HAP-1 (cell line): ENCODE measurements around the gene ZSWIM4.
"Not testable (repeated sequence)": the region's sequence is repeated elsewhere in the genome, so short reads cannot be mapped to it uniquely, and the experiment has no call there.

Experiments
- DNase-seq, 2 experiments: peaks; one replicate each; pipeline ENCODE4 v3.0.0-alpha.2; 2016 to 2020; ENCODE audit warnings: low spot score in 2 of 2
- H3K27me3 ChIP-seq: fragments of 250-450 bp; sonication (Bioruptor Pico); 2 replicates; pipeline ENCODE4 v1.5.1; 2020; ENCODE audit warnings: low read depth, mild to moderate bottlenecking, moderate library complexity
- H3K36me3 ChIP-seq: fragments of 250-450 bp; sonication (Bioruptor Pico); replicated peaks from 2 replicates; pipeline ENCODE4 v1.5.1; 2020; ENCODE audit warnings: mild to moderate bottlenecking
- H3K4me1 ChIP-seq: fragments of 250-450 bp; sonication (Bioruptor Pico); 2 replicates; pipeline ENCODE4 v1.5.1; 2020; ENCODE audit warnings: mild to moderate bottlenecking
- H3K4me3 ChIP-seq: fragments of 250-450 bp; sonication (Bioruptor Pico); 2 replicates; pipeline ENCODE4 v1.5.1; 2020; ENCODE audit warnings: mild to moderate bottlenecking, moderate library complexity
- H3K9me3 ChIP-seq: fragments of 250-450 bp; sonication (Bioruptor Pico); 2 replicates; pipeline ENCODE4 v1.5.1; 2020; ENCODE audit warnings: mild to moderate bottlenecking, moderate library complexity
- in situ Hi-C: fragments of 300-500 bp; cut with MboI; formaldehyde crosslinking; loops from 3 replicates; pipeline ENCODE4 v1.14.3; 2020; ENCODE audit warnings: low sequenced_read_pairs, inconsistent platforms, mixed read lengths

The ZSWIM4 gene

DNA sequence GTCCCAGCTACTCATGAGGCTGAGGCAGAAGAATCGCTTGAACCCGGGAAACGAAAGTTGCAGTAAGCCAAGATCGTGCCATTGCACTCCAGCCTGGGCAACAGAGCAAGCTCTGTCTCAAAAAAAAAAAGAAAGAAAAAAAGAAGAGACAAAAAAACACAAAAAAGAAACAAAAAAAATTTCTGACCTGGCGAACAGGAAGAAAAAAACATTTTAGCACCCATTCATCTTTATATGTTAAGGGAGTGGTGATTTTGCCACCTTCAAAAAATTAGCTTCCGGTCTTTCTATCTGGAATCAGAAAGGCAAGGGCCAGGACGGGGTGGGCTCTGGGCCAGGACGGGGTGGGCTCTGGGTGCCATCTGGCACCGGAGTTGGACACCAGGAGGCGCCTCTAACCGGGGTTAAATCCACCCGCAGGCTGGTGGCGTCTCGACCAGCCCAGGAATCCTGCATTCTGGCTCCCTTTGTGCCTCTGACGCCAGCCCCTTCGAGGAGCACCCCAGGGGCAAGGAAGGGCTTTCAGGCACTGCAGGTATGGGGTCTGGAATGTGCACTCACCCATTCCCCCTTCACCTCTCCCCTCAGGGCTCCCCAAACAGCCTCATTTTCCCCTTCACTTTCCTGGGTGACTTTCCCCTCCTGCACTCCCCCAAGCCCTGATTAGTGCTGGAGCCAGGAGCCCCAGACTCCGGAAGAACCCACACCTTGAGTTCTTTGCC is 10.4 kb upstream of the ZSWIM4 start:
- in situ Hi-C loops: loop anchor here (5.0 kb wide), 1 partner anchor 77 kb away; no protein-coding TSS in a partner anchor
- no peaks in the 10 kb centered on the region for H3K9me3 ChIP-seq
- DNase-seq: peak; percentile 31 to 85

DNA sequence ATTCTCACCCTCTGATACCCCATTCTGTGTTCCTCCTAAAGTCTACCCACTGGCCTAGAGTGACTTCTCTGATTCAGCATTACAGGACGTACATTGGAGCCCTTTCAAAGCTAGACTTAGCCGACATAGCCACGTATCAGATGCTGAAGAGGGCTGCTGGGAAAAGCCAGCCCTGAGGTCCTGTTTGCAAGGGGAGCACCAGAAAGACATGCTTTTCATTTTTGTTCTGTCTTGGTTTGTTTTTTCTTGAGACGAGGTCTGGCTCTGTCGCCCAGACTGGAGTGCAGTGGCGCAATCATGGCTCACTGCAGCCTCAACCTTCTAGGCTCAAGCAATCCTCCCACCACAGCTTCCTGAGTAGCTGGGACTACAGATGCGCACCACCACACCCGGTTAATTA is 6.3 kb upstream of the ZSWIM4 start:
- Histone ChIP-seq H3K4me1 (0 out of 2 replicates have a peak, but pooled peaks cover 3% of the 10 kb centered on the region), H3K9me3 (no peaks in the 10 kb centered on the region), H3K27me3 (peaks cover 6% of the 10 kb centered on the region; the same call in 1 of the 2 replicates), H3K4me3 (no peak overlapping the region), H3K36me3 (no peaks in the 10 kb centered on the region)
- no peak for DNase-seq
- in situ Hi-C loops: no loop called here

More for the DNA sequence above, 10.4 kb upstream of the ZSWIM4 start:
- Histone ChIP-seq H3K4me3 (no peak overlapping the region), H3K4me1 (peaks cover 19% of the 10 kb centered on the region), H3K36me3 (peaks cover under 1% of the 10 kb centered on the region; the same call in 1 of the 2 replicates), H3K27me3 (peaks cover 6% of the 10 kb centered on the region; the same call in 1 of the 2 replicates)

DNA sequence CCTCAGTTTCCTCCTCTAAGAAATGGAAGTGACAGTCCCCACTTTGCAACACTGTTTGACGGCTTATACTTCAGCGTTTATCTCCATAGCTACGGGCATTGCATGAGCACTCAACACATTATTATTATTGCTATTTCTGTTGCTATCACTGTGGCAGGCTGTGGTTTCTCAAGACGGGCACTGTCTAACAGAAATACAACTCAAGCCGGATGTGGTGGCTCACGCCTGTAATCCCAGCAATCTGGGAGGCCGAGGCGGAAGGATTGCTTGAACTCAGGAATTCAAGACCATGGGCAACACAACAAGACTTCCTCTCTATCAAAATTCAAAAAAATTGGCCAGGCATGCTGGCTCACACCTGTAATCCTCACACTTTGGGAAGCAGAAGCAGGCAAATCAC is 4.9 kb upstream of the ZSWIM4 start:
- no peak overlapping the region for H3K4me3 ChIP-seq
- in situ Hi-C loops: no loop called here
- DNase-seq: no peak

DNA sequence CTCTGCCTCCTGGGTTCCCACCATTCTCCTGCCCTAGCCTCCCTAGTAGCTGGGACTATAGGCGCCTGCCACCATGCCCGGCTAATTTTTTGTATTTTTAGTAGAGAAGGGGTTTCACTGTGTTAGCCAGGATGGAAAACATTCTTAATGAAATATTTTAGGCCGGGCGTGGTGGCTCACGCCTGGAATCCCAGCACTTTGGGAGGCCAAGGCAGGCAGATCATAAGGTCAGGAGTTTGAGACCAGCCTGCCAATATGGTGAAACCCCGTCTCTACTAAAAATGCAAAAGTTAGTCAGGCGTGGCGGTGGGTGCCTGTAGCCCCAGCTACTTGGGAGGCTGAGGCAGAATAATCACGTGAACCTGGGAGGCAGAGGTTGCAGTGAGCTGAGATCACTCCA is 1.9 kb upstream of the ZSWIM4 start:
- H3K36me3 ChIP-seq, H3K9me3 ChIP-seq, in situ Hi-C loops, H3K4me3 ChIP-seq, DNase-seq, H3K27me3 ChIP-seq, H3K4me1 ChIP-seq: not testable (repeated sequence)

More for the DNA sequence above, 4.9 kb upstream of the ZSWIM4 start:
- Histone ChIP-seq H3K4me1 (peaks cover 5% of the 10 kb centered on the region; the same call in 1 of the 2 replicates), H3K9me3 (no peaks in the 10 kb centered on the region), H3K27me3 (peaks cover 6% of the 10 kb centered on the region; the same call in 1 of the 2 replicates), H3K36me3 (no peaks in the 10 kb centered on the region)

DNA sequence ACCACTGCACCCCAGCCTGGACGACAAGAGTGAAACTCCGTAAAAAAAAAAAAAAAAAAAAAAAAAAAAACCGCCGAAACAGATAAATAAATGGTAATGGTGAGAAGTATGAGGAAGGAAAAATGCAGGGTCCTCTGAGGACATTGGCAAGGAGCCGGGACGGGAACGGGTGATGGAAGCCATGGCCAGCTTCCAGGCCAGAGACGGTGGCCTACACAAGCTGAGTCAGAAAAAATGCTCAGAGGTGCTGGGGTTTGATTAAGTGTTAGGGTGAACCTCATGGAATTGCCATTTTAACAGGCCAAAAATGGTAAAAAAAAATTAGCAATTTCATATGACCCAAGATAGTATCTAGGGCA is 866 bp upstream of the ZSWIM4 start:
- peak overlapping the region; percentile 61 for H3K4me3 ChIP-seq
- in situ Hi-C loops: no loop called here
- no peaks in the 10 kb centered on the region for H3K27me3 ChIP-seq
- no peaks in the 10 kb centered on the region for H3K36me3 ChIP-seq
- no peaks in the 10 kb centered on the region for H3K9me3 ChIP-seq
- H3K4me1 ChIP-seq: peaks cover 5% of the 10 kb centered on the region; the same call in 1 of the 2 replicates
- DNase-seq: no peak

DNA sequence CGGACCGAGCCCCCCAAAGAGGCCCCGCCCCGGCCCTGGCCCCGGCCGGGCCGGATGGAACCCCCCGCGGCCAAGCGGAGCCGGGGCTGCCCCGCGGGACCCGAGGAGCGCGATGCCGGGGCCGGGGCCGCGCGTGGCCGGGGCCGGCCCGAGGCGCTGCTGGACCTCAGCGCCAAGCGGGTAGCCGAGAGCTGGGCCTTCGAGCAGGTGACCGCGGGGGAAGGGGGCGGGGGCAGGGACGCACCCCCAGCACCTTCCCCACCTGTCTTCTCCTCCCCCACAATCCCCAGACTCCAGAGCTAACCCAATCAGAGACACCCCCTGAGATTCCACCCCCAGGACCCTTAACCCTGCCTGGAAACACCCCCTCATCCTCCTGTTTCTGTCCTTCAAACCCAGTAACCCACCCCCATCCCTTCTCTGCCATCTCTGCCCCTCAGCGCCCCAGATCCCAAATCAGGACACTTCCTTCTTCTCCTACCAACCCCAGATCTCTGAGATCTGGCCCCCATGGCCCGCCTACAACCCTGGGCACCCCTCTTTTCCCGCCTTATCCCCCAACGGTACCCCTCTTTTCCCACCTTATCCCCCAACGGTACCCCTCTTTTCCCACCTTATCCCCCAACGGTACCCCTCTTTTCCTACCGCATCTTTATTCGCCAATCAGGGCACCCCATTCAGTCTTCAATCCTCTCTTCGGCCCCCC is 505 bp downstream of the ZSWIM4 start:
- peaks cover 5% of the 10 kb centered on the region; the same call in 1 of the 2 replicates for H3K4me1 ChIP-seq
- in situ Hi-C loops: no loop called here
- no peaks in the 10 kb centered on the region for H3K27me3 ChIP-seq
- no peaks in the 10 kb centered on the region for H3K36me3 ChIP-seq
- DNase-seq: no peak
- no peaks in the 10 kb centered on the region for H3K9me3 ChIP-seq
- H3K4me3 ChIP-seq: peak overlapping the region; percentile 61

DNA sequence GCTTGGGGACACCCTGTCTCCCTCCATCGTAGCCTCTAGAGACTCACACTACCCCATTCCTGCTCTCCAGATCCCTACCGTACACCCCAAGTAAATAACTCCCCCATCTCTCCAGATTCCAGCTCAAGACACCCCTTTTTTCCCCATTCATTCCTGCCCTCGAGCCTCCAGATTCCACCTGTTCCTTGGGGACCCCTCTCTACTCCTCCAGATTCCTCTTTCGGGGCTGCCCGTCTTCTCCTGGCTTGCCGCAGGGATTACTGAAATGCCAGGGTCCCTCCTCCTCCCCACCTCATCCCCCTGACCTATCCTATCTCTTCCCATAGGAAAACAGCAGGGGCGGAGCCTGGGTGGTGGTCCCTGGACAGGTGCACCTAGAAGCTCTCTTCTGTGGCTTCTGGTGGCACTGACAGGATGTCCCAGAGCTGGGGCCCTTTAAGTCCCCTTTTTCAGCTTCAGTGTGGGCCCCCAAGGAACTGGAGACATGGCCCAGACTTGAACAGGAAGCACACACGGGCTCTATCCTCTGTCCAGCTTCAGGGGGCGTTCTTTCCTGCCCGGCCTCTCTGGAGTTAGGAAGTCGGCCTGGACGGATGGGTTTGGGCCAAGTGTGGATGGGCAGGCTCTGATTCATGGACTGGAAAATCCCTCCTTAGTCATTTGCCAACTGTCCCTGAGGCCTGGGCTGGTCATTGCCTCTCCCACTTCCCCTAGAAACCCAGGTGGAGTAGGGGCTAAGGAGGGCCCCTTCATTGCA is 1.2 kb downstream of the ZSWIM4 start:
- no peaks in the 10 kb centered on the region for H3K9me3 ChIP-seq
- no peak for DNase-seq
- no peaks in the 10 kb centered on the region for H3K27me3 ChIP-seq
- H3K36me3 ChIP-seq: no peaks in the 10 kb centered on the region
- peaks cover 5% of the 10 kb centered on the region; the same call in 1 of the 2 replicates for H3K4me1 ChIP-seq
- H3K4me3 ChIP-seq: peak overlapping the region; percentile 61
- in situ Hi-C loops: no loop called here

DNA sequence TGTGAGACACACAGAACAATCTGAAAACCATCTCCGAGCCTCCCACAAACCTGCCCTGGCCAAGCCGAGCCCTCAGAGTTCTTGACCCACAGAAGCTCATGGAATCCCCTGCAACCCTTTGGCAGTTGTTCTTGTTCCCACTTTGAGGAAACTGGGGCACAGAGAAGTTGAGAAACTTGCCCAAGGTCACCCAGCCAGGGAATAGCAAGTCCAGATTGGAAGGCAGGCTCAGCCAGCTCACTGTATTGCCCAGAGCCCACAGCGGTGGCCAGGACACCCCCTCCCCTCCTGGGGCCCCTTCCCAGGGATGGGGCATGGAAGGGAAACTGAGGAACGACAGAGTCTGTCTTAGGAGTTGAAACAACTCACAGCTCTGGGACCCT is 1.8 kb downstream of the ZSWIM4 start:
- Histone ChIP-seq H3K4me3 (peak overlapping the region; percentile 61; the same call in 1 of the 2 replicates), H3K36me3 (no peaks in the 10 kb centered on the region), H3K4me1 (peaks cover 5% of the 10 kb centered on the region; the same call in 1 of the 2 replicates), H3K9me3 (no peaks in the 10 kb centered on the region), H3K27me3 (no peaks in the 10 kb centered on the region)
- DNase-seq: no peak
- in situ Hi-C loops: no loop called here

DNA sequence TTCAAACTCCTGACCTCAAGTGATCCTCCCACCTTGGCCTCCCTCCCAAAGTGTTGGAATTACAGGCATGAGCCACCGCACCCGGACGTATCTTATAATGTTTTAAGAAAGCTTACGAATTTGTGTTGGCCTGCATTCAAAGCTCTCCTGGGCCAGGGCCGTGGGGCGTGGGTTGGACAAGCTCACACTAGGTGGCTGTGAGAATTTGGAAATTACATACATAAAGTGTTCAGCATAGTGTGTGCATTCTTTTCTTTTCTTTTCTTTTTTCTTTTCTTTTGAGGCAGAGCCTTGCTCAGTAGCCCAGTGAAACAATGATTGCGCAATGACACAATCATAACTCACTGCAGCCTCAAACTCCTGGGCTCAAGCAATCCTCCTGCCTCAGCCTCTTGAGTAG is 2.6 kb downstream of the ZSWIM4 start:
- no peak for DNase-seq
- peaks cover 5% of the 10 kb centered on the region; the same call in 1 of the 2 replicates for H3K4me1 ChIP-seq
- no peaks in the 10 kb centered on the region for H3K36me3 ChIP-seq
- H3K9me3 ChIP-seq: no peaks in the 10 kb centered on the region
- no peak overlapping the region for H3K4me3 ChIP-seq
- in situ Hi-C loops: no loop called here
- H3K27me3 ChIP-seq: no peaks in the 10 kb centered on the region

DNA sequence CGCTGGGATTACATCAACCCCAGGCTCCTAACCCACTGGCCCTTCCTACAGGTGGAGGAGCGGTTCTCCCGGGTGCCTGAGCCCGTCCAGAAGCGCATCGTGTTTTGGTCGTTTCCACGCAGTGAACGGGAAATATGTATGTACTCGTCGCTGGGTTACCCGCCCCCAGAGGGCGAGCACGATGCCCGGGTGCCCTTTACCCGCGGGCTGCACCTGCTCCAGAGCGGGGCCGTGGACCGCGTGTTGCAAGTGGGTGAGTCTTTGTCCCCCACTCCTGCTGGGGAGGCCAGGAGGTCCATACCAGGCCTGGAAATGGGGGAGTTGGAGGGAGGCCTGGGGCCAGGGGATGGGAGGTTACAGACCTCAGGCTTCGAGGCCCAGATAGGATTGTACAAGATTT is 4.4 kb downstream of the ZSWIM4 start:
- Histone ChIP-seq H3K4me1 (peaks cover 1% of the 10 kb centered on the region; the same call in 1 of the 2 replicates), H3K36me3 (no peaks in the 10 kb centered on the region), H3K4me3 (no peak overlapping the region), H3K27me3 (no peaks in the 10 kb centered on the region), H3K9me3 (no peaks in the 10 kb centered on the region)
- no peak for DNase-seq
- in situ Hi-C loops: no loop called here

DNA sequence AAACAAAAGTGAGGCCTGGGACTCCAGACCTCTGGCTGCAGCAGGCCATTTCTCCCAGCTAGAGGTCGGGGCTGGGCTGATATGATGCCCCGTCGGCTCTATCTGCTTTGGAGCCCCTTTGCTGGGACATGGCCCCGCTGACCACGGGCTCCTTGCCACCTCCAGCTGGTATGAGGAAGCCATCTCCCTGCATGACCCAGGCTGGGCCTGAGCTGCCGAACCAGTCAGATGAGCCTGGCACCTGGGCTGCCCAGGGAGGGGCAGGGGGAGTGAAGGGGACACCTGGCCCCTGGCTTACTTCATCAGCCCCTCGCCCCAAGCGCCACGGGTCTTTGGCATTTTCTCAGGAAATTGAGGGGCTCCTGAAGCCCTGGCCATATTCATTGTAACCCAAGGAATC is 7.8 kb downstream of the ZSWIM4 start:
- Histone ChIP-seq H3K4me3 (no peak overlapping the region), H3K9me3 (no peaks in the 10 kb centered on the region), H3K36me3 (no peaks in the 10 kb centered on the region), H3K27me3 (no peaks in the 10 kb centered on the region), H3K4me1 (no peaks in the 10 kb centered on the region)
- in situ Hi-C loops: no loop called here
- no peak for DNase-seq

DNA sequence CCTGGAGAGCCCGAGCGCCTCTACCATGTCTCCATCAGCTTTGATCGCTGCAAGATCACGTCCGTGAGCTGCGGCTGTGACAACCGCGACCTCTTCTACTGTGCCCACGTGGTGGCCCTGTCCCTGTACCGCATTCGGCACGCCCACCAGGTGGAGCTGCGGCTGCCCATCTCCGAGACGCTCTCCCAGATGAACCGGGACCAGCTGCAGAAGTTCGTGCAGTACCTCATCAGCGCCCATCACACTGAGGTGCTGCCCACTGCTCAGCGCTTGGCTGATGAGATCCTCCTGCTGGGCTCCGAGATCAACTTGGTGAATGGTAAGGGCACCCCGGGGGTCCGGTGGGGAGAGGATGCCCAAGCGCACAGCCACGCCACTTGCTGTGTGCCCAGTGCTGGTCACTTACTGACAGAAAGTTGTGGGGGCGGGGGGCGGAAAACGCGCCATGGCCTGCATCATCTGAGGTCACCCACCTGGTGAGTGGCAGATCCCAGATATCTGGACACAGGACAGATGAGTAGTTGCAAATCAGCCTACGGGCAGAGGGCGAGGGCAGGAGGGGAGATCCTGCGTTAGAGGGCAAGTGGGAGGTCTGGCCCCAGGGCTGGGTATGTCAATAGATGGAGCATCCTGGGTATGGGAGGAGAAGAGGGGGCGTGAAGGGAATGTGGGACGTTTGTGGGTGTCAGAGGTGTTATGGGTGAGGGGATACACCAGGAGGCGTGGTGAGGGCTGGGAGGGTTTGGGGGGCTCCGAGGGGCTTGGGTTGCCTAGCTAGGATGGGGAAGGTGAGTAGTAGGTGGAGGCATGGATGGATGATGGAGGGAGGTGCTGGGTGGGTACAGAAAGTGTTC is 9.8 kb downstream of the ZSWIM4 start:
- no peaks in the 10 kb centered on the region for H3K9me3 ChIP-seq
- in situ Hi-C loops: no loop called here
- DNase-seq: no peak

DNA sequence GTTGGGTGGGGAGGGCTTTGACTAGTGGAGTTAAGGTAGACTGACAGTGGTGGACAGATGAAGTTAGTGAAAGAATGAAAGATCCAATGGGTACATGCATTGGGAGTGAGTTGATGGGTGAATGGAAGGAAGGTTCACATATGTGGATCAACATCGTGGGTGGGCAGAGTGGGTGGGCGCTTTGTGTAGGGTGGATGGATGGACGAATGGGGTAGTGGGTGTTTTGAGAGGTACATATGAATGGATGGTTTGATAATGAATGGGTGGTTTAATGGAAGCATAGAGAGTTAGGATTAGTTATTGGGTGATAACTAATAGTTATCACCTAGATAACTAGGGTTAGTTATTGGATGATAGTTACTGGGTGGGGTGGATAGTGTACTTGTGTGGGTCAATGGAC is 11.5 kb downstream of the ZSWIM4 start:
- H3K4me3 ChIP-seq: no peak overlapping the region
- no peaks in the 10 kb centered on the region for H3K9me3 ChIP-seq
- in situ Hi-C loops: no loop called here
- no peak for DNase-seq
- no peaks in the 10 kb centered on the region for H3K4me1 ChIP-seq
- no peaks in the 10 kb centered on the region for H3K27me3 ChIP-seq
- no peaks in the 10 kb centered on the region for H3K36me3 ChIP-seq

More for the DNA sequence above, 9.8 kb downstream of the ZSWIM4 start:
- Histone ChIP-seq H3K4me3 (no peak overlapping the region), H3K36me3 (no peaks in the 10 kb centered on the region), H3K4me1 (no peaks in the 10 kb centered on the region), H3K27me3 (no peaks in the 10 kb centered on the region)
